Smooth muscle cell (in vitro differentiated cells): ENCODE results near the gene RRP8. TPM values are rescaled to one million over a fixed set of nuclear protein-coding genes. Genes with fewer than 3 reads are reported as not detected.

ENCODE experiments used
- DNase-seq: peaks from one replicate; lab custom pipeline; 2025; ENCODE audit not compliant: unreplicated experiment; lab: John Stamatoyannopoulos, UW
- H2AFZ ChIP-seq: fragments of 200-600 bp; sonication (generic); 2 replicates; pipeline ENCODE4 v1.6.0; 2016; ENCODE audit warnings: antibody characterized with exemption, low read depth, mild to moderate bottlenecking
- H3F3A ChIP-seq: fragments of 200-600 bp; sonication (generic); 2 replicates; pipeline ENCODE4 v1.6.0; 2017; ENCODE audit warnings: antibody characterized with exemption, low read depth
- H3K27ac ChIP-seq: fragments of 200-600 bp; sonication (generic); 2 replicates; pipeline ENCODE4 v1.5.1; 2016; ENCODE audit warnings: low read depth, mild to moderate bottlenecking
- H3K27me3 ChIP-seq: fragments of 200-600 bp; sonication (generic); 2 replicates; pipeline ENCODE4 v1.6.1; 2016; ENCODE audit warnings: low read depth, mild to moderate bottlenecking
- H3K36me3 ChIP-seq: fragments of 200-600 bp; sonication (generic); 2 replicates; pipeline ENCODE4 v1.5.1; 2016; ENCODE audit warnings: low read depth
- H3K4me1 ChIP-seq: fragments of 200-600 bp; sonication (generic); 2 replicates; pipeline ENCODE4 v1.5.1; 2016; ENCODE audit warnings: low read depth
- H3K4me2 ChIP-seq: fragments of 200-600 bp; sonication (generic); 2 replicates; pipeline ENCODE4 v1.6.0; 2016; ENCODE audit warnings: mild to moderate bottlenecking
- H3K4me3 ChIP-seq: fragments of 200-600 bp; sonication (generic); 2 replicates; pipeline ENCODE4 v1.5.1; 2016; ENCODE audit warnings: mild to moderate bottlenecking
- H3K79me2 ChIP-seq: fragments of 200-600 bp; sonication (generic); 2 replicates; pipeline ENCODE4 v1.6.0; 2016; ENCODE audit warnings: low read depth, mild to moderate bottlenecking
- H3K9ac ChIP-seq: fragments of 200-600 bp; sonication (generic); 2 replicates; pipeline ENCODE4 v1.6.0; 2016; ENCODE audit warnings: low read depth
- H3K9me3 ChIP-seq: fragments of 200-600 bp; sonication (generic); replicated peaks from 2 replicates; pipeline ENCODE4 v1.5.1; 2016; ENCODE audit warnings: low read depth
- H4K20me1 ChIP-seq: fragments of 200-600 bp; sonication (generic); 2 replicates; pipeline ENCODE4 v1.6.0; 2016; ENCODE audit warnings: low read depth
- WGBS: methylation state at CpG from one replicate; pipeline ENCODE4 v1.1.7; 2016; ENCODE audit warnings: low lambda C conversion rate; 5-methylcytosine and 5-hydroxymethylcytosine counted together
- polyA plus RNA-seq: library from polyadenylated mRNA; unstranded; fragments of >200 nt; fragmentation: Nextera tagmentation; extraction: Ambion mirVana; gene quantifications from 2 replicates; pipeline ENCODE4 v1.2.1, GENCODE V29; 2016
- total RNA-seq: library from RNA; depleted of rRNA; stranded (reverse); fragments of >200 nt; gene quantifications from 2 replicates; pipeline ENCODE4 v1.2.3, GENCODE V29; 2014
- TF ChIP-seq, protein P1 (sequence below): fragments of 200-600 bp; sonication (generic); IDR thresholded peaks from 2 replicates; pipeline ENCODE4 v1.5.1; 2017; ENCODE audit warnings: borderline replicate concordance, mild to moderate bottlenecking, antibody characterized with exemption; ENCODE audit not compliant: insufficient read depth, poor library complexity, severe bottlenecking

RRP8 gene
- total and polyA plus RNA-seq, 2 experiments from 2014 or later, result 10.2 to 24.9 TPM

DNA sequence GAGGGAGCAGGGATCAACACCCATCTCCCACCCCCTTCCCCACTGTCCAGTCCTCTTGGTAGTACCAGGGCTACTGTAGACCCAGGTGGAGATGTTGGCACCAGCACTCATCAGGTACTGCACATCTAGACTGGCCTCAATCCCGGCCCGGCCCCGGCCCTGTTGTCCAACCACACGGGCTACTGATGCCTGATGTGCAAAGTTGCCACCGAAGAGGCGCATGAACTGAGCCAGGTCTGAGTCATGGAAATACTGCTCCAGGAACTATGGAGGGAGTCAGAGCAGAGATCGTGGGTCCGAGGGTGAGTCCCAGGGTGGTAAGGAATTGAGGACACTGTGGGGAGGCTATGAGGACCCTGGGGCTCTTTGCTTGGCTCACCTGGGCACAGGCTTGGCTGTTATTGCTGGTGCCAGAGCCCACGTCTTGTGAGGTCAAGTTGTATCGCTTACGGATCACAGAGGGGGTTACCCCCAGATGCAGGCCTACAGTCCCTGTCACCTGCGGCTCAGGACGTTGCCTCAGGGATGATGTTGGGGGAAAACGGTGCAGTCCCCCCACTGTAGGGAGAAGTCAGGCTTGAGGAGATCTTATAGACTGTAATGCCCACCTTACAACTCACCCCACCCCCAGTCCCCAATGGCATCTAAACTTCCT lies 13.3 kb upstream of the RRP8 start:
- H3K4me1 ChIP-seq, result peaks cover 19% of the 10 kb centered on the region
- H3K27me3 ChIP-seq, result no peaks in the 10 kb centered on the region
- 90% methylated on average over 14 of the region's 14 CpGs for WGBS
- no peak for DNase-seq
- TF ChIP-seq, protein P1, sequence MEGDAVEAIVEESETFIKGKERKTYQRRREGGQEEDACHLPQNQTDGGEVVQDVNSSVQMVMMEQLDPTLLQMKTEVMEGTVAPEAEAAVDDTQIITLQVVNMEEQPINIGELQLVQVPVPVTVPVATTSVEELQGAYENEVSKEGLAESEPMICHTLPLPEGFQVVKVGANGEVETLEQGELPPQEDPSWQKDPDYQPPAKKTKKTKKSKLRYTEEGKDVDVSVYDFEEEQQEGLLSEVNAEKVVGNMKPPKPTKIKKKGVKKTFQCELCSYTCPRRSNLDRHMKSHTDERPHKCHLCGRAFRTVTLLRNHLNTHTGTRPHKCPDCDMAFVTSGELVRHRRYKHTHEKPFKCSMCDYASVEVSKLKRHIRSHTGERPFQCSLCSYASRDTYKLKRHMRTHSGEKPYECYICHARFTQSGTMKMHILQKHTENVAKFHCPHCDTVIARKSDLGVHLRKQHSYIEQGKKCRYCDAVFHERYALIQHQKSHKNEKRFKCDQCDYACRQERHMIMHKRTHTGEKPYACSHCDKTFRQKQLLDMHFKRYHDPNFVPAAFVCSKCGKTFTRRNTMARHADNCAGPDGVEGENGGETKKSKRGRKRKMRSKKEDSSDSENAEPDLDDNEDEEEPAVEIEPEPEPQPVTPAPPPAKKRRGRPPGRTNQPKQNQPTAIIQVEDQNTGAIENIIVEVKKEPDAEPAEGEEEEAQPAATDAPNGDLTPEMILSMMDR, result no peak
- no peak overlapping the region for H3K9ac ChIP-seq
- H4K20me1 ChIP-seq, result no peaks in the 10 kb centered on the region
- peaks cover under 1% of the 10 kb centered on the region for H3K79me2 ChIP-seq
- H3K27ac ChIP-seq, result no peak overlapping the region
- no peak overlapping the region for H3K4me2 ChIP-seq
- no peak overlapping the region for H2AFZ ChIP-seq
- H3K9me3 ChIP-seq, result no peaks in the 10 kb centered on the region
- H3F3A ChIP-seq, result peaks cover 23% of the 10 kb centered on the region
- no peaks in the 10 kb centered on the region for H3K36me3 ChIP-seq
- no peak overlapping the region for H3K4me3 ChIP-seq

DNA sequence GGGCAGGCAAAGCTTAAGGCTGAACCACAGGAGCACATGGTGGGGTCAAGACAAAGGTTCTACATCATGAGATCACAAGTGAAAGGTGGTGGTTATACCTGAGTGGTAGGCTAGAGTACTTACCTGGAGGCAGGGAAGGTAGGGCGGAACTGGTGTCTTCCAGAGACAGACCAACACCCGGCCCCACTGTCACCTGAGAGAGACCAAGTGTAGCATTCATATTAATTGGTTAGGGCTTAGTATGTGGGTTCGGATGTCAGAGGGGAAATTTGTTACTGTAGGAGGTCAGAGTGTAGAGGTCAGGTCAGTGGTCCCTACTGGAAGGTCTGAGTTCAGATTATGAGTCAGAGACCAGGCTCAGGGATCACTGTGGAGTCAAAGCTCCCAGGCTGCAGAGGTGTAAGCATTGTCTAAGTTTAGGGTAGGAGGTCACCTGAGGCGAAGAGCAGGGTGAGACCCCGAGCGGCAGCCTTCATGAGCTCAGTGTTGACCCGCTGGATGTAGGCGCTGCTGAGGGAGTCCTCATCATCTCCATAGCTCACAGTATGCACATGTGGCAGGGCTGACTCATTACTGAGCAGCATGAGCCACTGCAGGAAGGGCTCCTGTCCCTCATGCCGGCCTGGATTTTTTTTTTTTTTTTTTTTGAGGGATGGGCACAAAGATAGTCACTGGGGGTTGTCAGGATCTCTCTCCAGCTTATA lies 12.6 kb upstream of the RRP8 start:
- Histone ChIP-seq H3K36me3 (no peaks in the 10 kb centered on the region), H3K79me2 (peaks cover 8% of the 10 kb centered on the region), H2AFZ (no peak overlapping the region), H3K9ac (no peak overlapping the region), H3K27me3 (no peaks in the 10 kb centered on the region), H3K27ac (no peak overlapping the region), H3F3A (peaks cover 23% of the 10 kb centered on the region), H3K4me1 (peaks cover 20% of the 10 kb centered on the region), H3K9me3 (no peaks in the 10 kb centered on the region), H3K4me2 (no peak overlapping the region), H3K4me3 (no peak overlapping the region), H4K20me1 (no peaks in the 10 kb centered on the region)
- TF ChIP-seq, protein P1, result no peak
- DNase-seq, result no peak
- WGBS, result 82% methylated on average over 9 of the region's 9 CpGs

DNA sequence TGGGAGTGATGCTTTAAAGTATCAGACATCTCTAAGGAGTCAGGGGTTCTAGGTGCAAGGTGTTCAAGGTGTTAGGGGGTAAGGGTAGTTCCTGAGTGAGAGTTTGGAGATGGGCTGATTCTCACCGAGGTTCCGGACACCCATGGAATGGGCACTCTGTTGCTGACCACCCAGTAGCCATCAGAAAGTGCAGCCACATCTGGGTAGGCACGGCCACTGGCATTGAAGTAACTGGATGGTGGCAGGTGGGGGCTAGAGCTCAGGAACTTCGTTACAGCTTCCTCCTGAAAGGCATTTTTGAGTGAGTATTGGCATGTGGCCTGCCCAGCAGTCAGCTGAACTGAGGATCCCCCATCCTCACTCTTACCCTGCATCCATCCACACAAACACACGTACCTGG lies 11.6 kb upstream of the RRP8 start:
- H3K4me2 ChIP-seq, result no peak overlapping the region
- H3K36me3 ChIP-seq, result no peaks in the 10 kb centered on the region
- no peak overlapping the region for H2AFZ ChIP-seq
- no peaks in the 10 kb centered on the region for H4K20me1 ChIP-seq
- no peak overlapping the region for H3K4me3 ChIP-seq
- TF ChIP-seq, protein P1, result no peak
- no peaks in the 10 kb centered on the region for H3K9me3 ChIP-seq
- peaks cover 17% of the 10 kb centered on the region for H3K79me2 ChIP-seq
- no peak overlapping the region for H3K9ac ChIP-seq
- peaks cover 29% of the 10 kb centered on the region for H3F3A ChIP-seq
- no peak overlapping the region for H3K27ac ChIP-seq
- WGBS, result 96% methylated on average over 5 of the region's 5 CpGs
- no peaks in the 10 kb centered on the region for H3K27me3 ChIP-seq
- no peak for DNase-seq
- H3K4me1 ChIP-seq, result peaks cover 16% of the 10 kb centered on the region
